Upper lobe of left lung (tissue), 4 donors: ENCODE measurements around the gene EFCC1.

ENCODE experiments used
- EP300 ChIP-seq, 4 donors: sonication (generic); formaldehyde crosslinking; IDR thresholded peaks; one replicate each; pipeline ENCODE4 v1.5.1; 2017; ENCODE audit warnings: antibody characterized with exemption in 4 of 4, control low read depth in 2 of 4
- POLR2A ChIP-seq, 4 donors: fragments of 450-650 bp; IDR thresholded peaks; one replicate each; pipeline ENCODE4 v1.5.1; 2016 to 2017; ENCODE audit warnings: antibody characterized with exemption in 4 of 4, mild to moderate bottlenecking in 2 of 4
- POLR2AphosphoS5 ChIP-seq, 2 donors: sonication (generic); formaldehyde crosslinking; IDR thresholded peaks; one replicate each; pipeline ENCODE4 v1.5.1; 2017; ENCODE audit warnings: antibody characterized with exemption in 2 of 2
- TF ChIP-seq, protein P1 (sequence below), 6 experiments: fragments of 450-650 bp in 4 of 6; fragments of 200-600 bp in 2 of 6; sonication (generic) in 2 of 6; IDR thresholded peaks; one replicate each; pipeline ENCODE4 v1.5.1; 2016 to 2019; ENCODE audit warnings: antibody characterized with exemption in 6 of 6

DNA sequence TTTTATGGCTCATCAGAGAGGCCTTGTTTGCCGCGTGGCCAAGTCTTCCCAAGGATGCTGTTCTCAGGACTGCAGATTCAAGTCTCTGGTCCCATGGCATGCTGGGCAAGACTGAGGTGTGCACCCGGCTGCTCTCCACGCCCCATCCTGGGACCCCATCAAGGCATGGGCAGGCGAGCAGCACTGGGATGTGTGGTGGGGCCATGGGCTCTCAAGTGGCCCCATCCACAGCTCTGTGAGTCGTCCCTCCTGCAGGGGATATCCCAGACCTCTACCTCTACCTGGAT, 46.4 kb downstream of the EFCC1 start:
- TF ChIP-seq, protein P1, sequence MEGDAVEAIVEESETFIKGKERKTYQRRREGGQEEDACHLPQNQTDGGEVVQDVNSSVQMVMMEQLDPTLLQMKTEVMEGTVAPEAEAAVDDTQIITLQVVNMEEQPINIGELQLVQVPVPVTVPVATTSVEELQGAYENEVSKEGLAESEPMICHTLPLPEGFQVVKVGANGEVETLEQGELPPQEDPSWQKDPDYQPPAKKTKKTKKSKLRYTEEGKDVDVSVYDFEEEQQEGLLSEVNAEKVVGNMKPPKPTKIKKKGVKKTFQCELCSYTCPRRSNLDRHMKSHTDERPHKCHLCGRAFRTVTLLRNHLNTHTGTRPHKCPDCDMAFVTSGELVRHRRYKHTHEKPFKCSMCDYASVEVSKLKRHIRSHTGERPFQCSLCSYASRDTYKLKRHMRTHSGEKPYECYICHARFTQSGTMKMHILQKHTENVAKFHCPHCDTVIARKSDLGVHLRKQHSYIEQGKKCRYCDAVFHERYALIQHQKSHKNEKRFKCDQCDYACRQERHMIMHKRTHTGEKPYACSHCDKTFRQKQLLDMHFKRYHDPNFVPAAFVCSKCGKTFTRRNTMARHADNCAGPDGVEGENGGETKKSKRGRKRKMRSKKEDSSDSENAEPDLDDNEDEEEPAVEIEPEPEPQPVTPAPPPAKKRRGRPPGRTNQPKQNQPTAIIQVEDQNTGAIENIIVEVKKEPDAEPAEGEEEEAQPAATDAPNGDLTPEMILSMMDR (IDR thresholded peaks at IDR 0.05), result no peak
- TF ChIP-seq EP300 (IDR thresholded peaks at IDR 0.05) (no peak), POLR2A (IDR thresholded peaks at IDR 0.05) (no peak), POLR2AphosphoS5 (IDR thresholded peaks at IDR 0.05) (no peak)
